GM23338 (cell line): ENCODE measurements around the gene TAF1A.

ENCODE experiments used
- CREB1 ChIP-seq: fragments of 250-450 bp; sonication (Bioruptor Pico); IDR thresholded peaks from 2 replicates; pipeline ENCODE4 v1.5.0; 2020; ENCODE audit warnings: low read depth, mild to moderate bottlenecking, moderate library complexity
- CTCF ChIP-seq, 2 experiments: fragments of 200-600 bp in 1 of 2; sonication (generic) in 1 of 2; conservative IDR thresholded peaks; 2 replicates each; pipeline versions ENCODE4 v1.5.1 to v1.6.1; 2016 to 2017; ENCODE audit warnings: antibody characterized with exemption in 2 of 2, low read depth in 2 of 2, mild to moderate bottlenecking in 2 of 2, moderate library complexity in 1 of 2
- EZH2 ChIP-seq: fragments of 200-600 bp; sonication (generic); IDR thresholded peaks from one replicate; pipeline ENCODE4 v1.8.0; 2017; ENCODE audit warnings: antibody characterized with exemption, mild to moderate bottlenecking, low read depth; ENCODE audit not compliant: unreplicated experiment
- POLR2AphosphoS5 ChIP-seq: IDR thresholded peaks from 2 replicates; pipeline ENCODE4 v1.6.1; 2016; ENCODE audit warnings: antibody characterized with exemption, low read depth
- REST ChIP-seq: IDR thresholded peaks from one replicate; pipeline ENCODE4 v1.6.1; 2018; ENCODE audit warnings: antibody characterized with exemption; ENCODE audit not compliant: unreplicated experiment
- STAT1 ChIP-seq: IDR thresholded peaks from one replicate; pipeline ENCODE4 v1.6.1; 2016; ENCODE audit warnings: antibody characterized with exemption; ENCODE audit not compliant: unreplicated experiment
- ZNF114 ChIP-seq: fragments of 250-450 bp; sonication (Bioruptor Pico); IDR thresholded peaks from 2 replicates; pipeline ENCODE4 v1.5.0; 2020; ENCODE audit warnings: mild to moderate bottlenecking, moderate library complexity

- TF ChIP-seq EZH2 (no peak), CTCF (conservative IDR thresholded peaks at IDR 0.05; ENCODE audit: low read depth in 2 of 2) (no peak), POLR2AphosphoS5 (no peak), CREB1 (CRISPR knock-in tag) (no peak), STAT1 (no peak), ZNF114 (no peak), REST (no peak)
Measured at GRCh38 chr1:222552882-222553281, 36.9 kb downstream of the TAF1A start.
